Superior temporal gyrus (tissue), 1 donor: Measurements from ENCODE around the gene MPG.
"Not testable (repeated sequence)": the region's sequence is repeated elsewhere in the genome, so short reads cannot be mapped to it uniquely, and the experiment has no call there.

Experiments
- DNase-seq: peaks from one replicate; pipeline ENCODE4 v3.0.0-alpha.2; 2016; ENCODE audit errors: extremely low spot score

MPG gene, protein sequence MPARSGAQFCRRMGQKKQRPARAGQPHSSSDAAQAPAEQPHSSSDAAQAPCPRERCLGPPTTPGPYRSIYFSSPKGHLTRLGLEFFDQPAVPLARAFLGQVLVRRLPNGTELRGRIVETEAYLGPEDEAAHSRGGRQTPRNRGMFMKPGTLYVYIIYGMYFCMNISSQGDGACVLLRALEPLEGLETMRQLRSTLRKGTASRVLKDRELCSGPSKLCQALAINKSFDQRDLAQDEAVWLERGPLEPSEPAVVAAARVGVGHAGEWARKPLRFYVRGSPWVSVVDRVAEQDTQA

DNA sequence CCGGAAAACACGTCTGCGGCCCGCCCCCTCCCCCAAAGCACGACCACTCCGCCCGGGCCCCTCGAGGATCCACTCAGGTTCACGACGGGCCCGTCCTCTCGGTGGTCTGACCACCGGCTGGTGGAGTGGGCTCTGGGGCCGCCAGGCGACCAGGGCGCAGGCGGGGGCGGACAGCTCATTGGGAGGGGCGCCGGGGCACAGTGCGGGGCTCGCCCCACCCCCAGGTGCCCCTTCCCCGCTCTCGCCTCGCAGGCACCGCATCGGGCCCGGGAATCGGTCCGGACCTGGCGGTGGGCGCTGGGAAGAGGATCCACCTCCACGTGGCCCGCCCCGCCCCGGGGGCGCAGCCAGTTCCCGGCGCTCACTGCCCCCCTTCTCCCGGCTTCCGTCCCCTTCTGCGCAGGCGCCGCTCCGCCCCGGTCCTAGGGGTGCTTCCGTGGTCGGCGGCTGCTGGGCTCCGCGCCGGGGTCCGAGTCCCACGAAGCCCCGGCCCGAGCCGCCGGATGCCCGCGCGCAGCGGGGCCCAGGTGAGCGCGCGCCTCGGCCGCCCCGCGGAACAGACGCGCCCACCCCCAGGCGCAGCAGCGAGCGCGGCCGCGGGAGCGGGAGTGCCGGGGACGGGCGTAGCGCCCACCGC is at the start of gene MPG:
MPG (plus strand) TSS at position 419 of the 637 bp plus-strand sequence; CDS start at position 504, 85 bp downstream.
- peak; percentile 77 for DNase-seq

DNA sequence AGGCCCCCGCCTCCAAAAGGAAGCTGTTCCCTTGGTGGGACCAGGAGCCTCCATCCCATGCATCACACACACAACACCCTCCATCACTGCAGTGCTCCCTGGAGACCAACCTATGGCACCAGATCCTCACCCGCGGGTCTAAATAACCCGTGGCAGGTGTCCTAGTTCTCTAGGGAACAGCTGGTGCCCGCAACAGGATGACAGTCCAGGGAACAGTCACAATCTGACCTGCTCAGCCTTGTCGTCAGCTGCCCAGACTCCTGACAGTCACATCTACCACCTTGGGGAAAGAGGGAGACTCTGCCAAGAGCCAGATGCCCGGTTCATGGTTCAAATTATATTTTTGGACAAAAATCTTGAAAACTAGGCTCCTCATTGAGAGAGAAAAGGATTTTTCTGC is 47.4 kb upstream of the MPG start:
- DNase-seq, result not testable (repeated sequence)

DNA sequence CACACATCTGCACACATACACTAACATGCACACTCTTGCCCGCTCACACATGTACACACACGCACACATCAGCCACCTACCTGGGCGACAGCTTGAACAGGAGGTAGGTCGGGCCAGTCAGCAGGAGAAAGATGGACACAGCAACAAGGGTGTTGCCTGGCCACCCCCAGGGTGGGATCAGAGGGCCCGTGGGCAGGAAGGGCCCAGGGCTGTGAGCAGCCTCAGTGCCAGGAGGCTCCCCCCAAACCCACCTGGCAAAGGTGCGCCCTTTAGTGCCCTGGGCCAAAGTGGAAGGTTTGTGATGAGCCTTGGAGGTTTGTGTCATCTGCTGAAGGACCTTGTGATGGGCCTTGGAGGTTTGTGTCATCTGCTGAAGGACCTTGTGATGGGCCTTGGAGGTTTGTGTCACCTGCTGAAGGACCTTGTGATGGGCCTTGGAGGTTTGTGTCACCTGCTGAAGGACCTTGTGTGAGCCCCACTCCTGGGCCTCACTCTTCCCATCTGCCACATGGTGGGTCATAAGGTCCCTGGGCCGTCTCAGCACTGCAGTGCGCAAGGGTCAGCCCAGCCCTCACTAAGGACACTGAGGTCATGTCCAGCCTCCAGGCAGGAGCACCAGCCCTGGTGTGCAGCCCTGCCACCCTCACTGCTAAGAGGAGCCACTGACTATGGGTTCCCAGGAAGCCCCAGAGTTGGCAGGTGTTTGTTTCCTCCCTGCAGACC is 44.7 kb upstream of the MPG start:
- DNase-seq, result not testable (repeated sequence)

DNA sequence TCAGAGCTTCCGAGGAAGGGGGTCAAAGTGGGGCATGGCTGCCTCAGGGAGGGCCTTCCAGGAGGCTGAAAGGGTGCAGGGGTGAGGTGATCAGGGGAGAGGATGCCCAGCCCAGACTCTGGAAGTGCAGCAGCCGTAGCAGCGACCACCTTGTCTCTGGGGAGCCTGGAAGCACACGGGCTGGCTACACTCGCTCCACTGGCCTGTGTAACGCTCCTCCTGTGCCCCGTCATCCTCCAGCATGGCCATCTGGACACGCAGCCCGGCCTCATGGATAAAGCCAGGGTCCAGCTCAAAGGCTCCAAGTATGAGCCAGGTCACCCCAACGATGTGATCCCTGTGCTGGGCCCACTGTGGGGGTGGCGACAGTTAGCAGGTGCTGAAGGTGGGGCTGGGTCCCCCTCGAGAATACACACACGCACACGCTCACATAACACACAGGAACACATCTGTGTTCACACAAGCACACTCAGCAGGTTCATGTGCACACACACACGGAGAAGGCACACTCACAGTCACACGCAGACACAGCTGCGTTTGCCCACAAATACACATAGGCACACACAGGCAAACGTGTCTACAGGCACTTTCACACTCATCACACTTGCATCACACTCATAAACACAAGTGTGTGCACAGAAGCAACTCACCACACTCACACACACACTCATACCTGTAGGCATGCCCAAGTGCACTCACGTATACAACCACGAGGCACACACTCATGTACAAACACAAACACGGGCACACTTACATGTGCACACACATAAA is 44.0 kb upstream of the MPG start:
- DNase-seq, result no peak

DNA sequence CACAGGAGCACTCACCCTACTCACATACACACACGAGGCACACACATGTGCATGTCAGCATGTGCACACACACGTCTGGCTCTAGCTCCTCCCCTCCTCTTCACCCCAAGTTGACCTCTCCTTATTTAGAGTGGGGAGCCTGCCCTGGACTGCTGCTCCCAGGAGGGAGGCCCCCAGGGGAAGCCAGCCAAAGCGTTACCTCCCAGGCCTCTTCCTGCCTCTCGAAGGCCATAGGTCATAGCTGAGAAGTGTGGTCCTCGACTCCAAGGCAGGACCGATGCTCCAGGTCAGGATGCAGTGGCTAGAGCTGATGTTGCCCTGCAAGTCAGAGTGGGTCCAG is 43.4 kb upstream of the MPG start:
- no peak for DNase-seq

DNA sequence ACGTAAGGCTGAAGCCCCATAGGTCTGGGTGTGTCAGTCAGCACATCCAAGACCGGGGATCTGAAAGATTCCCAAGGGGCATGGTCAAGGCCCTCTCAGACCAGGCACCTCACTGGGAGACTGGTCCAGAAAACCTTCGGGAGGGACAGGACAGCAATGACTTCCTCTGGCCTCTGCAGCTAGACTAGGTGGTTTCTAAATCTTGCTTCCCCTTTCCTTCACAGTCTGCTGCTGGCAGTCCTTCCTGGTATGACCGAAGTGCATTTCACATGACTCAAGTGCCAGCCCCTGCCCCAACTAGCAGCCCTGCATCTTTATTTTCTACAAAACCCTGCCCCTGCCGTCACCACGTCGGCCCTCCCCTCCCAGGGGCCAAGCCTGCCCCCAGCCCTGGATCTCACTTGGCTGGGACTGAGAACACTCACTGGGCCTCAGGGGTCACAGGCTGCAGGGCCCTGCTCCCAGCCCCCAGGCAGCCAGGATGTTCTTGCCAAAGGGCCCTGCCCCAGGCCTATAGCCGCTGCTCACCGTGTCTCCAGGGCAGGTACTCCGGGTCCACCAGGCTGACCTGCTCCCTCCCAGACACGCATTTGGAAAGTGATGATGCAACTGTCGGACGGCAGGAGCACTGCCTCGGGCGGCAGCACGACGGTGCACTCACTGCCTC is 42.9 kb upstream of the MPG start:
- DNase-seq, result no peak

DNA sequence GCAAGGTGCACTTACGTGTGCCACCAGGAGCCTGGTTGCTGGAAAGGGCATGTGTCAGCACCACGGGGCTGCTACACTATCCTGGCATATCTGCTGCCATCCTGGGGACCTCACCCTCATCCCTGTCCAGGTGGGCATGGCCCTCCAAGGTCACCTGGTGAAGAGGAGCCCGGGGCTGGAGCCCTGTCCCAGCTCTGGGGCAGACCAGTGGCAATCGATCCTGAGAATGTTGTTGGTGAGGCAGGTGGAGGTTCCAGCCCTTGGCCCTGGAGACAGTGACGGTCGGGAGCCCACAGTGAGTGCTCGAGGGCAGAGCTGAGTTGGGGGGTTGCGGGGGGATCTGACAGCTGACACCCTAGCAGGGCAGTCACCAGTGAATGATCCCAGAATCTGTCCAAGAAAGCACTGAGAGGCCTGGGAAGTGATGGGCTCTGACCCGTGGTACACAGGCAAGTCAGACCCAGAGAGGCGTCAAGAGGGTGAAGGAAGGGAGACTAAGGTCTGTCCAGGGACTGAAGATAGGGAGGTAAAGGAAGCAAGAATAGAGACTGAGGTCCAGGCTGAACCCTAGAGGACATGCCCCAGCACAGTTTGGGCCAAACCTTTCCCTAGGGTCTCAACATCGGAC is 42.2 kb upstream of the MPG start:
- no peak for DNase-seq

DNA sequence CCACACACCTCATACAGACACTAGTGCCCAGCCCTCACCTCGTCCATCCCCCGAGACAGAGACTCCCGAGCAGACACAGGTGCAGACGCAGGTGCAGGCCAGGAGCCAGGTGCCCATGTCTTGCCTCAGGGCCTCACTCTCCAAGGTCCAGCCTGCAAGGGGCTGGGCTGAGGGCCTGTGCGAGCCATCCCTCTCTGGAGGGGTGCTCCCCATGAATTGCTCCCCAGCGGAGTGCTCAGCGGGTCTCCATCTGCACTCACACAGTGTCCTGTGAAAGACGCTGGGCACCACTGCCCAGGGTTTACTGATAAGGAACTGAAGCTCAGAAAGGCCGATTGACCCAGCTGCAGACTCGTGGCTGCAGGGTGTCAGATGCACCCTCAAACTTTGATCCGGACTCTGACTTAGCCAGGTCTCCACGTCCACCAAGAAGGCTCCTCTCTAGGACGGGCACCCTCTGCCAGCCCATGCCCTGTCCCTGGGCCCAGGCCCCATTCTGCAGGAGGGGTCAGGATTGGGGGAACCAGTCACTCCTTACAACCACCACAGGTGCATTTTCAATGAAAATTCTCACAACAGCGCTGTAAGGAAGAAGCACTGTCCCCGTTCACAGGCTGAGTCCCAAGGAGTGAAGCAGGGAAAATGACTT is 41.6 kb upstream of the MPG start:
- no peak for DNase-seq

DNA sequence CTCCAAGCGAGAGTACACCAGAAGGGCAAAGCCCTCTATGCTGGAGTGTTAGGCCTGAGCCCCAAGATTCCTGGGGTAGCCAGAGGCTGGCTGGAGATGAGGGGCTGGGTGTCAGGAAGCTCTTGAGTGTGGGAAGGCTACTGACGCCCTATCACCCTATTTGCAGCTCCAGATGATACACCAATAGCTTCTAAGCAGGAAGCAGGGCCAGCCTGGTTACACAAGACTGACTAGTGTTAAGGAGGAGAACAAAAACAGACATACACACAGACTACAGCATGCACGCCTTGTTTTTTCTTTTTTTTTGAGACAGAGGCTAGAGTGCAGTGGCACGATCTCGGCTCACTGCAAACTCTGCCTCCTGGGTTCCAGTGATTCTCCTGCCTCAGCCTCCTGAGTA is 40.5 kb upstream of the MPG start:
- DNase-seq, result no peak

DNA sequence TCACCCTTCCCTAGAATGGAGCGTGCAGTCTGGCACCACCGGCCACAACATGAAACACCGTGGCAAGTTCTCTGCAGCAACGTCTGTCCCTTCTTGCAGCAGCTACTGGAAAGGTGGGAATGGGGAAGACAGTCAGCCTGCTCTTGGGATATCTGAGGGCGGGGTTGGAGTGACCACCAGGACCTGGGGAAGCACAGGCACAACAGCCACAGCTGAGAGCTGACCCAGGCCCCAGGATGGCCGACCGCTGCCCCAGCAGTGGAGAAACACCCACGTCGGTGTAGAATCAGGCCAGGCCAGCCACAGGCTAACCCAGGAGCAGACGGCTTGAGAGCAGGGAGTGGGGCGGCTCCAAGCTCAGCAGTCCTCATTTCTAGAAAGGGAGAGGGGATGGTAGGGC is 39.8 kb upstream of the MPG start:
- not testable (repeated sequence) for DNase-seq

DNA sequence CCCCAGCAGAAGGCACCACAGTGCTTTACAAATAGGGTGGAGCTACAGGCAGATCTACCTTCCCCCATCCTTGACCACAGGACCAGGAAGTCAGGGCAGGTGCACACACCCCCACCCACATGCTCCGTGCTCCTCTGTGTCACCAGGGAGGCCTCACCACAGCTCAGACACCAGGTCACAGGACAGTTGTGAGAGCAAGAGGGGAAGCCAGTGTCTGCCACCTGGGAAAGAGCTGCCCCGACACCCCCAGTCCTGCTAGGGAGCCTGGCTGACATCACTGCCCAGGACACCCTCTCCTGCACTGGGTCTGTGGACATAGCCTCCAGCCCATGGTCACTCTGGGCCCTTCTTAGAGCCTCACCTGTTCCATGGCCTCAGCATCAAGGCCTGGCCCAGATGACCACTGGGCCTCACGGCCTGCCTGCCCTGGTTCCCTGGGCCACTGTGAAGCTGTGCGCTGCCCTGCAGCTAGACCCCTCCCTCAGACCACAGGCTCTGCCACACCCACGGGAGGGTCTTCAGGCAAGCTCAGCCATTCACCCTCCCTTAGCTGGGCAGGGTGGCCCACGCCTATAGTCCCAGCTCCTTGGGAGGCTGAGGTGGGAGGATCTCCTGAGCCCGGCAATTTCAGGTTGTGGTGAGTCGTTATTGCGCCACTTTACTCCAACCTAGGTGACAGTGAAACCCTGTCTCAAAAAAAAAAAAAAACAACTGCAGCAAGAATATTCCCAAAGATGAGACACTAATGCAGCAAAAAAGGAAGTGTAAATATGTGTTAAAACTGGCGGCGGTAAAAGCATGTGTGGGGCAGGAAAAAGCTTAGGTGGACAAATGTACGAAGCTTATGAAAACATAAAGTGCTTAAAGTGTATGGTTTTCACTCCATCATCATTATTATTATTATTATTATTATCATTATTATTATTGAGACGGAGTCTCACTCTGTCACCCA is 38.8 kb upstream of the MPG start:
- no peak for DNase-seq

DNA sequence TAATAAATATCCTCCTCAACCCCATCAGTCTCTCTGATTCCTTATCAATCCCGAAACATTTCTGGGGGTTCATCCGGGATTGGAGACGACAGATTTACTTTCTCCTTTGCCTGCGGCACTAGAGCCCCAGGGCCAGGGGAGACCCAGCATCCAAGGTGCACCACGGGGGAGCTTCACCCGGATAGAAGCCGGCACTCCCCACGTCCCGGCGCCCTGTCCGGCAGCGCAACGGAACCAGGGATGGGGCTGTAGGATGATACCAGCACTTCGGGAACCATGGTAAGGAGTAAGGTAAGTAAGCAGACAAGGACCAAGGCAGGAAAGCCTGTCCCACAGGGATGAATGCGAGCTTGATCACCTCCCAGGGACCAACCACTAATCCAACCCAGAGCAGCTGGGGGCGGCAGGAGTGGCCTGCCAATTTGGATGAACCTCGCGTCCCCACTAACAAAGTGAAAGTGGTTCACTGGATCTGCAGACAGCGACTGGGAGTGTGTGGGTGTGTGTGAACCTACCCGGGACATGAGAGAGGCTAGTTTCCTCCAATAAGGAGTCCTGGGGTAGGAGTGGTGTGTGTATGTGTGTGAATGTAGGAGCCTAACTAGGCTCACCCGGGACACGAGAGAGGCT is 36.5 kb upstream of the MPG start:
- no peak for DNase-seq

DNA sequence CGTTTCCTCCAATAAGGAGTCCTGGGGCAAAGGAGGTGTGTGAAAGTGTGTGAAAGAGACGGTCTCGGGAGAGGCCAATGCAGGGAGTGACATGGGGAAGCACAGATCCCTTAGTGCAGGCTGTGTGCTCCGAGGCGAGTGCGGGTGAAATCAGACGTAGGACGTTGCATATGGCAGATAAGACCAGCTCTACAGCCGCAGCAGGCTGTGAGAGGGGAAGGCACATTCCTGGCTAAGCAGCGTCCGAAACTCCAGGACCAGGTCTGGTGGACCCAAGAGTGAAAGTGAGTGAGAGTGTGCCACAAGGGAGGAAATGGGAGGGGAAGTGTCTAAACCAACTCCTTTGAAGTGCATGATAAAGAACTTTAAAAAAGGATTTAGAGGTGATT is 36.0 kb upstream of the MPG start:
- DNase-seq, result no peak

DNA sequence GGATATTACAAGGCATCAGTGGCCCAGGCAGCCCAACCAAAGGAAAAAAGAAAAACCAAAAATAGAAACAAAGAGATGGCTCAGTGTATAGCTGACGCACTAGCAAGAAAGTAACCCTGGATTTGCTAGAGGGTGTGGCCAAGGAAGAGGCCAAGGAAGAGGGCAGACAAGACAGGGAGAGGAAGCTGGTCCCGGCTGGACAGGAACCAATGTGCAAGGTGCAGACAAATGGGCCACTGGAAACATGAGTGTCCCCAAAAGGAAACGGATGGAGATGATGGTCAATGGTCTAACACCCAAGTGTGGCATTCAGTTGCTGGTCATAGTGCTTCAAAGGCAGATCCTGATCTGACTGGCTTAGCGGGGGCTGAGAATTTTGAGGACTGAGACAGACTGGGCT is 35.3 kb upstream of the MPG start:
- no peak for DNase-seq

DNA sequence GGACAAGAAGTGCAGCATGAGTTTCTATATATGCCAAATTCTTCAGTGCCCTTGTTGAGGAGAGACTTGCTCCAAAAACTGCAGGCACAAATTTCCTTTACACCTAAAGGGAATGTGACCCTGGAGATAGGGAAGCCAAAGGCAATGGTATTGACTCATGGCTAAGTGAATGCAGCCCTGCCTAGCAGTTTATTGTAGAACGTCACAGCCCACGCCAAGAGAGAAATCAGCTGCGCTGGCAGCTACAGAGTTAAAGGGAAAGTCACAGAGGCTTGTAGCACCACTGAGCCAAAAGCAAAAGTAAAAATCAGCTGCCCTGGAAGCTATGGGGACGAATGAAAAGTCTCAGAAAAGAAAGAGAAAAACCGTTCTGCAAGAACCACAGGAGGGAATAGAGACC is 34.7 kb upstream of the MPG start:
- no peak for DNase-seq

DNA sequence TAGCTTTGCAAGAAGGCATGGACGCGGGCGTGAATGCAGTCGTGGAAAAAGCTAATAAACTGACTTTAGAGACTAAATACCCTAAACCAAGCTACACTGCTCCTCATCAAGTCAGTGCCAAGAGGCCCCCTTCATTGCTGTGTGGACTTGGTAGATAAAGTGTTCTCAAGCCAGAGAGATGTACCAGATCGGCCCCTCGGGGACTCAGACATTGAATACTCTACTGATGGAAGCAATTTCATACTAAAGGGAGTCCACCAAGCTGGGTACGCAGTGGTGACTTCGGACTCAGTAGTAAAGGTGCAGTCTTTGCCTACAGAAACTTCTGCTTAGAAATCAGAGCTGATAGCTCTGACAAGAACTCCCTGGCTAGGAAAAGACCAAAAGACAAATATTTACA is 33.4 kb upstream of the MPG start:
- no peak for DNase-seq

DNA sequence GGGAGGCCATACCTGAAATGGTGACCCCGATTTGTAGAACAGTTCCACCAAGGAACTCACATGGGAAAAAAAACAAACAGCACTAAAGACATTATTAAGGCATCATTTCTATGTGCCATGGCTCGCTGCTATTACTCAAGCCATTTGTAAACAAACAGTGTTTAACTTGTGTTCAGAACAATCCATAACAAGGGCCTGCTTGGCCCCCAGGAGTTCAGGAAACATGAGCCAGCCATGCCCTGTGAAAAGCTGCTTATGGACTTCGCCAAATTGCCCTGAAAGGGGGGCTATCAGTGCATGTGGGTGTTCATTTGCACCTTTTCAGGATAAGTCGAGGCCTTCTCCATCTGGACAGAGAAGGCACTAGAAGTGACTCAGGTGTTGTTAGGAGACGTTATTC is 32.6 kb upstream of the MPG start:
- DNase-seq, result no peak

DNA sequence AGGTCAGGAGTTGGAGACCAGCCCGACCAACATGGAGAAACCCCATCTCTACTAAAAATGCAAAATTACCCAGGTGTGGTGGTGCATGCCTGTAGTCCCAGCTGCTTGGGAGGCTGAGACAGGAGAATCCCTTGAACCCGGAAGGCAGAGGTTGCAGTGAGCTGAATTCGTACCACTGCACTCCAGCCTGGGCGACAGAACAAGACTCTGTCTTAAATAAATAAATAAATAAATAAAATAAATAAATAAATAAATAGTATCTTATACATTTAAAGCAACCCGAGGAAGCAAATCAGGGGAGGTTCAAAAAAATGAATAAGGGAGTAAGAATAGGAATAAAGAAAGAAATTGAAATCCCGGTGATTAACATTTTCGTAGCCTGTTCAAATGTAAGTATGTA is 31.5 kb upstream of the MPG start:
- DNase-seq, result not testable (repeated sequence)

DNA sequence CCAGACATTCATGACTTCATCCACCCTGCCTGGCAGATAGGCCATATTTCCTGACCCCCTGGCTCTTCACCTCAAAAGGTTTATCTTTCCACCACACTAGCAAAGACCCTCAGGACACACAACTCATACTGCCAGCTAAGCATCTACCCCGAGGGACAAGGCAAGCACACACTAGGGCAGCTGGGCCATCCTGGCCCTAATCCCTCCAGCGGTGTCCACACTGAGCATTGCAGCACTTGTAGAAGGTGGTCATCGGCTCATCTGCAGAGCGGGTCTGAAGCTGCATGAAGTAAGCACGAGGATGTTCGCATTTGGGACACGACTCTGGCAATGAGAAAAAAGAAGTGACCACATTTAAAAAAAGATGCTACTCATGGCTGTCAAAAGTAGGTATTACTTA is 30.8 kb upstream of the MPG start:
- DNase-seq, result no peak
